ENCODE measurements around the gene PATL1. TPM values are rescaled to one million over a fixed set of nuclear protein-coding genes. Genes with fewer than 3 reads are reported as not detected.

Gene PATL1
- total and polyA plus RNA-seq, 2 of the 8 experiments (the other 6 are each of a cell fraction or from before 2014, with no cell fraction given), result 30.4 to 33.4 TPM

DNA sequence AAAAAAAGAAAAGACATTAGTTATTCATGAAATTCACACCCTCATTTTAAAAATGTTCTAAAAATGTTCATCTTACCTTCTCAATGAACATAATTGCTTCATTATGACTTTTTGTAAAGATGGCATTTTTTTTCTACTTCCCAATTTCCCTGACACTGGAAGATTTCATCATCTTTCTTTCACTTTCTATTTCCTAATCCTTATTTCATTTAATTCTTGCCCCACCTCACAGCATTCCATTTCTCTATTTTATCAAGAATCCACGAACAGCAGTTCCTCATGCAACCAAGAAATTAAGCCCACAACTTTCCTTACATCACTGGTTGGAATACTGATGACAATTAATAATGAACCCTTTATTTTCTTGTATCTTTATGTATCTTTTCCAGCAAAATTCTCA is 1.9 kb downstream of the PATL1 start:
- H2AFZ ChIP-seq (ENCODE audit: low read length), result no peak overlapping the region
- peaks cover 3% of the 10 kb centered on the region for H3K23me2 ChIP-seq (ENCODE audit: low read depth, low read length)
- no peak overlapping the region for H2AK5ac ChIP-seq (ENCODE audit: low read depth, low read length)
- CTCF ChIA-PET (ENCODE audit: partially characterized antibody), result no interaction called here
- 96 to 100% methylated on average over 1 of the region's 1 CpG for WGBS, 2 experiments (ENCODE audit: extremely low coverage in 1 of 2, insufficient coverage in 1 of 2, insufficient read length in 1 of 2, insufficient replicate concordance in 2 of 2, low coverage in 1 of 2, low lambda C conversion rate in 2 of 2, missing lambda C conversion rate in 1 of 2)
- no peak overlapping the region for H3K56ac ChIP-seq (replicated peaks; ENCODE audit: insufficient read length, low read depth, low read length)
- H3K14ac ChIP-seq (ENCODE audit: insufficient read length), result no peak overlapping the region
- no peak overlapping the region for H2BK5ac ChIP-seq (ENCODE audit: low read depth, low read length)
- H3K79me2 ChIP-seq (ENCODE audit: control insufficient read depth in 1 of 2, insufficient read depth in 2 of 2, low read length in 2 of 2), result peaks cover 0 to 14% of the 10 kb centered on the region in 2 experiments; a peak in 2 of 4 replicates
- H3K4me1 ChIP-seq (replicated peaks in 1 of 4; ENCODE audit: control insufficient read depth in 3 of 4, insufficient read depth in 4 of 4, low read length in 3 of 4), result peaks cover 0 to 8% (median 3%) of the 10 kb centered on the region in 4 experiments; a peak in 2 of 7 replicates
- no peak overlapping the region for H3K4me3 ChIP-seq (ENCODE audit: extremely low read depth in 1 of 4, insufficient read depth in 2 of 4, low read depth in 3 of 4, low read length in 4 of 4)
- H4K5ac ChIP-seq (ENCODE audit: insufficient read length, low read depth, low read length), result no peak overlapping the region
- no peak overlapping the region for H4K91ac ChIP-seq (replicated peaks; ENCODE audit: insufficient read length, low read length)
- H4K8ac ChIP-seq (ENCODE audit: extremely low read depth, insufficient read depth, low read length), result no peak overlapping the region
- no peak overlapping the region; a peak in 1 of 4 replicates for H3K4me2 ChIP-seq (ENCODE audit: insufficient read depth in 1 of 2, low read depth in 2 of 2, low read length in 2 of 2)
- H2BK20ac ChIP-seq (ENCODE audit: low read length), result no peak overlapping the region
- H3K9me3 ChIP-seq (ENCODE audit: insufficient read depth in 2 of 2, low read depth in 1 of 2, low read length in 1 of 2), result no peaks in the 10 kb centered on the region
- no peak overlapping the region for H2BK12ac ChIP-seq (ENCODE audit: low read depth, low read length)
- no peak overlapping the region for H3K18ac ChIP-seq (ENCODE audit: extremely low read depth, low read length)
- H3K79me1 ChIP-seq (ENCODE audit: low read depth, low read length), result no peaks in the 10 kb centered on the region
- H3K9ac ChIP-seq (replicated peaks in 1 of 4; ENCODE audit: extremely low read depth in 1 of 4, low read depth in 3 of 4, low read length in 3 of 4), result no peak overlapping the region
- no peak for FAIRE-seq
- H4K20me1 ChIP-seq (replicated peaks in 1 of 2; ENCODE audit: control insufficient read depth in 1 of 2, insufficient read depth in 2 of 2, low read length in 2 of 2), result peaks cover 1 to 4% of the 10 kb centered on the region in 2 experiments
- H3K27me3 ChIP-seq (replicated peaks in 1 of 4; ENCODE audit: control insufficient read depth in 3 of 4, extremely low read depth in 1 of 4, insufficient read depth in 3 of 4, low read length in 3 of 4), result no peaks in the 10 kb centered on the region
- DNase-seq (ENCODE audit: low read depth in 1 of 2, low spot score in 2 of 2), result no peak
- no peak overlapping the region for H2BK120ac ChIP-seq (replicated peaks; ENCODE audit: low read depth, low read length)
- H3K23ac ChIP-seq (ENCODE audit: insufficient read length), result no peak overlapping the region
- H3K36me3 ChIP-seq (ENCODE audit: control insufficient read depth in 2 of 4, insufficient read depth in 4 of 4, low read length in 3 of 4), result peaks cover 3 to 40% (median 18%) of the 10 kb centered on the region in 4 experiments; a peak in 7 of 8 replicates
- no peak overlapping the region for H3K4ac ChIP-seq (replicated peaks; ENCODE audit: insufficient read length, low read depth, low read length)
- no peak overlapping the region for H3K27ac ChIP-seq (ENCODE audit: low read depth, low read length)
- H2BK15ac ChIP-seq (ENCODE audit: low read length), result no peak overlapping the region
- POLR2A ChIA-PET (ENCODE audit: partially characterized antibody), result no interaction called here
- no peak for TF ChIP-seq SRF (IDR thresholded peaks at IDR 0.05; ENCODE audit: low read depth, low read length)
- TF ChIP-seq SIN3A (conservative IDR thresholded peaks at IDR 0.05 in 1 of 2, IDR thresholded peaks at IDR 0.05 in 1 of 2; ENCODE audit: low read depth in 1 of 2, low read length in 2 of 2), result no peak
- TF ChIP-seq BRCA1 (IDR thresholded peaks at IDR 0.05; ENCODE audit: low read depth, low read length), result no peak
- no peak for TF ChIP-seq EGR1 (IDR thresholded peaks at IDR 0.05; ENCODE audit: borderline replicate concordance, low read depth, low read length)
- no peak for TF ChIP-seq TAF1 (IDR thresholded peaks at IDR 0.05; ENCODE audit: low read depth, low read length)
- no peak for TF ChIP-seq CREB1 (IDR thresholded peaks at IDR 0.05)
- no peak for TF ChIP-seq POLR2AphosphoS5 (IDR thresholded peaks at IDR 0.05; ENCODE audit: low read depth, low read length)
- TF ChIP-seq, protein P1, sequence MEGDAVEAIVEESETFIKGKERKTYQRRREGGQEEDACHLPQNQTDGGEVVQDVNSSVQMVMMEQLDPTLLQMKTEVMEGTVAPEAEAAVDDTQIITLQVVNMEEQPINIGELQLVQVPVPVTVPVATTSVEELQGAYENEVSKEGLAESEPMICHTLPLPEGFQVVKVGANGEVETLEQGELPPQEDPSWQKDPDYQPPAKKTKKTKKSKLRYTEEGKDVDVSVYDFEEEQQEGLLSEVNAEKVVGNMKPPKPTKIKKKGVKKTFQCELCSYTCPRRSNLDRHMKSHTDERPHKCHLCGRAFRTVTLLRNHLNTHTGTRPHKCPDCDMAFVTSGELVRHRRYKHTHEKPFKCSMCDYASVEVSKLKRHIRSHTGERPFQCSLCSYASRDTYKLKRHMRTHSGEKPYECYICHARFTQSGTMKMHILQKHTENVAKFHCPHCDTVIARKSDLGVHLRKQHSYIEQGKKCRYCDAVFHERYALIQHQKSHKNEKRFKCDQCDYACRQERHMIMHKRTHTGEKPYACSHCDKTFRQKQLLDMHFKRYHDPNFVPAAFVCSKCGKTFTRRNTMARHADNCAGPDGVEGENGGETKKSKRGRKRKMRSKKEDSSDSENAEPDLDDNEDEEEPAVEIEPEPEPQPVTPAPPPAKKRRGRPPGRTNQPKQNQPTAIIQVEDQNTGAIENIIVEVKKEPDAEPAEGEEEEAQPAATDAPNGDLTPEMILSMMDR (IDR thresholded peaks at IDR 0.05; ENCODE audit: control extremely low read depth in 1 of 3, insufficient read depth in 1 of 3, low read depth in 1 of 3, low read length in 3 of 3), result no peak

Data from H1 (cell line).